Right atrium auricular region (tissue), 2 donors: ENCODE measurements around the gene PRDM16. TPM values are rescaled to one million over a fixed set of nuclear protein-coding genes. Genes with fewer than 3 reads are reported as not detected.

Experiments used
- DNase-seq: peaks from one replicate; pipeline ENCODE4 v3.0.0-alpha.2; 2019; ENCODE audit warnings: low spot score
- H3K27ac ChIP-seq, 2 donors: fragments of 200-600 bp; sonication (generic); 1 replicate in 1 of 2; 2 replicates in 1 of 2; pipeline ENCODE4 v1.5.1; 2016 to 2019
- H3K27me3 ChIP-seq, 2 donors: fragments of 200-600 bp; sonication (generic); one replicate each; pipeline versions ENCODE4 v1.5.1 to v1.6.0; 2017 to 2019
- H3K36me3 ChIP-seq: fragments of 200-600 bp; sonication (generic); one replicate; pipeline ENCODE4 v1.5.1; 2016
- H3K4me1 ChIP-seq, 2 donors: fragments of 200-600 bp; sonication (generic); one replicate each; pipeline versions ENCODE4 v1.5.1 to v1.6.0; 2017 to 2019
- H3K4me3 ChIP-seq, 2 donors: fragments of 200-600 bp; sonication (generic); 1 replicate in 1 of 2; 2 replicates in 1 of 2; pipeline ENCODE4 v1.5.1; 2017 to 2019; ENCODE audit warnings: mild to moderate bottlenecking in 1 of 2, moderate library complexity in 1 of 2
- H3K9me3 ChIP-seq, 2 donors: fragments of 200-600 bp; sonication (generic); one replicate each; pipeline ENCODE4 v1.5.1; 2019
- CTCF ChIP-seq, 2 donors: fragments of 200-600 bp; sonication (generic); IDR thresholded peaks; one replicate each; pipeline ENCODE4 v1.5.1; 2019; ENCODE audit warnings: antibody characterized with exemption in 2 of 2
- total RNA-seq, 2 donors: library from RNA; depleted of rRNA; stranded (reverse); fragments of >200 nt; gene quantifications; one replicate each; pipeline ENCODE4 v1.1.0, GENCODE V29; 2016

The PRDM16 gene
- total RNA-seq, 2 donors from 2014 or later, result 0.22 to 3.3 TPM

- DNase-seq, result no peak
Measured at GRCh38 chr1:3060601-3061551, 8.1 kb upstream of the PRDM16 start.

GRCh38 chr1:3061566-3061965 is 7.4 kb upstream of the PRDM16 start:
- Histone ChIP-seq H3K27me3 (peaks cover 23 to 37% of the 10 kb centered on the region in 2 donors), H3K9me3 (no peaks in the 10 kb centered on the region), H3K4me3 (no peak overlapping the region), H3K4me1 (peaks cover 0 to 19% of the 10 kb centered on the region in 2 donors), H3K36me3 (no peaks in the 10 kb centered on the region), H3K27ac (no peak overlapping the region)
- no peak for DNase-seq
- no peak for TF ChIP-seq CTCF (IDR thresholded peaks at IDR 0.05)

More at GRCh38 chr1:3060601-3061551, 8.1 kb upstream of the PRDM16 start:
- no peaks in the 10 kb centered on the region for H3K9me3 ChIP-seq
- no peaks in the 10 kb centered on the region for H3K36me3 ChIP-seq
- no peak for TF ChIP-seq CTCF (IDR thresholded peaks at IDR 0.05)
- no peak overlapping the region for H3K4me3 ChIP-seq
- H3K27me3 ChIP-seq, result peaks cover 23 to 37% of the 10 kb centered on the region in 2 donors
- H3K27ac ChIP-seq, result no peak overlapping the region
- peaks cover 0 to 19% of the 10 kb centered on the region in 2 donors for H3K4me1 ChIP-seq

- peaks cover 23 to 40% of the 10 kb centered on the region in 2 donors for H3K27me3 ChIP-seq
Measured at GRCh38 chr1:3061981-3062615, 6.9 kb upstream of the PRDM16 start.

GRCh38 chr1:3062616-3063378 is 6.2 kb upstream of the PRDM16 start:
- H3K27me3 ChIP-seq, result peaks cover 23 to 46% of the 10 kb centered on the region in 2 donors
- peaks cover 0 to 26% of the 10 kb centered on the region in 2 donors for H3K4me1 ChIP-seq
- no peaks in the 10 kb centered on the region for H3K36me3 ChIP-seq
- H3K4me3 ChIP-seq, result no peak overlapping the region
- no peak for DNase-seq
- H3K9me3 ChIP-seq, result no peaks in the 10 kb centered on the region
- H3K27ac ChIP-seq, result no peak overlapping the region
- no peak for TF ChIP-seq CTCF (IDR thresholded peaks at IDR 0.05)

More at GRCh38 chr1:3061981-3062615, 6.9 kb upstream of the PRDM16 start:
- TF ChIP-seq CTCF (IDR thresholded peaks at IDR 0.05), result no peak
- Histone ChIP-seq H3K9me3 (no peaks in the 10 kb centered on the region), H3K4me3 (no peak overlapping the region), H3K27ac (no peak overlapping the region), H3K36me3 (no peaks in the 10 kb centered on the region), H3K4me1 (peaks cover 0 to 19% of the 10 kb centered on the region in 2 donors)
- no peak for DNase-seq

- TF ChIP-seq CTCF (IDR thresholded peaks at IDR 0.05), result no peak
- Histone ChIP-seq H3K9me3 (no peaks in the 10 kb centered on the region), H3K27me3 (peaks cover 25 to 54% of the 10 kb centered on the region in 2 donors), H3K4me3 (peak overlapping the region; percentile 2 to 42), H3K27ac (no peak overlapping the region), H3K36me3 (no peaks in the 10 kb centered on the region), H3K4me1 (peaks cover 0 to 34% of the 10 kb centered on the region in 2 donors)
- DNase-seq, result no peak
Measured at GRCh38 chr1:3063379-3064295, 5.4 kb upstream of the PRDM16 start.
